GM21619 (cell line): ENCODE measurements around the gene CRTAC1.
A peak's percentile ranks its signal among the peaks of the same experiment; 100 is the strongest.

Source experiments
- ATAC-seq: cut with Tn5 transposase; IDR thresholded peaks from one replicate; pipeline ENCODE4 v1.9.1; 2021; ENCODE audit not compliant: unreplicated experiment

CRTAC1 gene

GRCh38 chr10:98030093-98030821 lies at the start of gene CRTAC1:
TSS of gene CRTAC1 (minus strand) at chr10:98030621. CDS start at chr10:98030472, 149 bp downstream.
- no peak for ATAC-seq

GRCh38 chr10:98078774-98079173 lies 48.4 kb upstream of the CRTAC1 start:
- no peak for ATAC-seq

GRCh38 chr10:98077223-98077622 lies 46.8 kb upstream of the CRTAC1 start:
- no peak for ATAC-seq

GRCh38 chr10:98076086-98076485 lies 45.7 kb upstream of the CRTAC1 start:
- no peak for ATAC-seq

- no peak for ATAC-seq
Observed at GRCh38 chr10:98074315-98074911, 44.0 kb upstream of the CRTAC1 start.

GRCh38 chr10:98067165-98067564 lies 36.7 kb upstream of the CRTAC1 start:
- ATAC-seq = no peak

- no peak for ATAC-seq
Observed at GRCh38 chr10:98063740-98064027, 33.3 kb upstream of the CRTAC1 start.

GRCh38 chr10:98062424-98062823 lies 32.0 kb upstream of the CRTAC1 start:
- no peak for ATAC-seq

- no peak for ATAC-seq
Observed at GRCh38 chr10:98060079-98060478, 29.7 kb upstream of the CRTAC1 start.

- no peak for ATAC-seq
Observed at GRCh38 chr10:98058295-98058694, 27.9 kb upstream of the CRTAC1 start.

GRCh38 chr10:98055841-98056516 lies 25.6 kb upstream of the CRTAC1 start:
- ATAC-seq = no peak

GRCh38 chr10:98047009-98047741 lies 16.8 kb upstream of the CRTAC1 start:
- ATAC-seq = no peak

- ATAC-seq = peak; percentile 65
Observed at GRCh38 chr10:98045785-98046389, 15.5 kb upstream of the CRTAC1 start.

- no peak for ATAC-seq
Observed at GRCh38 chr10:98041352-98042043, 11.1 kb upstream of the CRTAC1 start.

- ATAC-seq = no peak
Observed at GRCh38 chr10:98039690-98040381, 9.4 kb upstream of the CRTAC1 start.

- ATAC-seq = no peak
Observed at GRCh38 chr10:98038288-98038687, 7.9 kb upstream of the CRTAC1 start.

- ATAC-seq = no peak
Observed at GRCh38 chr10:98035599-98035998, 5.2 kb upstream of the CRTAC1 start.

GRCh38 chr10:98033515-98033914 lies 3.1 kb upstream of the CRTAC1 start:
- no peak for ATAC-seq

GRCh38 chr10:98031440-98031839 lies 1.0 kb upstream of the CRTAC1 start:
- ATAC-seq = no peak

- ATAC-seq = no peak
Observed at GRCh38 chr10:98030991-98031431, 590 bp upstream of the CRTAC1 start.
